CD4-positive, alpha-beta T cell treated with Interleukin-4 for 4 hours (primary cell): ENCODE results near the gene RABEPK.
A peak's percentile ranks its signal among the peaks of the same experiment; 100 is the strongest.
"Not testable (repeated sequence)": the region's sequence is repeated elsewhere in the genome, so short reads cannot be mapped to it uniquely, and the experiment has no call there.

ENCODE experiments used
- DNase-seq: peaks from one replicate; pipeline ENCODE4 v3.0.0-alpha.2; 2020

Gene RABEPK

GRCh38 chr9:125200216-125201047 lies at the start of gene RABEPK:
Gene RABEPK (plus strand): TSS chr9:125200542. CDS start chr9:125203014, 2,472 bp downstream.
- DNase-seq: peak; percentile 81

- no peak for DNase-seq
Measured at GRCh38 chr9:125151730-125152129, 48.6 kb upstream of the RABEPK start.

GRCh38 chr9:125153712-125154367 lies 46.5 kb upstream of the RABEPK start:
- no peak for DNase-seq

GRCh38 chr9:125156551-125156950 lies 43.8 kb upstream of the RABEPK start:
- no peak for DNase-seq

GRCh38 chr9:125160750-125161149 lies 39.6 kb upstream of the RABEPK start:
- DNase-seq: no peak

GRCh38 chr9:125161284-125161918 lies 38.9 kb upstream of the RABEPK start:
- DNase-seq: no peak

GRCh38 chr9:125162891-125163290 lies 37.5 kb upstream of the RABEPK start:
- DNase-seq: not testable (repeated sequence)

- DNase-seq: no peak
Measured at GRCh38 chr9:125166762-125167161, 33.6 kb upstream of the RABEPK start.

GRCh38 chr9:125169895-125170294 lies 30.4 kb upstream of the RABEPK start:
- DNase-seq: no peak

- no peak for DNase-seq
Measured at GRCh38 chr9:125172031-125172755, 28.1 kb upstream of the RABEPK start.

- no peak for DNase-seq
Measured at GRCh38 chr9:125176636-125177035, 23.7 kb upstream of the RABEPK start.

GRCh38 chr9:125177888-125178287 lies 22.5 kb upstream of the RABEPK start:
- no peak for DNase-seq

- not testable (repeated sequence) for DNase-seq
Measured at GRCh38 chr9:125179776-125180175, 20.6 kb upstream of the RABEPK start.

- no peak for DNase-seq
Measured at GRCh38 chr9:125180876-125181275, 19.5 kb upstream of the RABEPK start.

GRCh38 chr9:125181756-125182155 lies 18.6 kb upstream of the RABEPK start:
- DNase-seq: not testable (repeated sequence)

GRCh38 chr9:125183054-125183453 lies 17.3 kb upstream of the RABEPK start:
- DNase-seq: no peak

GRCh38 chr9:125183561-125183960 lies 16.8 kb upstream of the RABEPK start:
- no peak for DNase-seq

GRCh38 chr9:125189011-125189360 lies 11.4 kb upstream of the RABEPK start:
- DNase-seq: peak; percentile 11

- DNase-seq: peak; percentile 95
Measured at GRCh38 chr9:125189361-125190289, 10.7 kb upstream of the RABEPK start, which contains the start of gene PPP6C. Gene PPP6C (minus strand): TSS chr9:125189803. CDS start chr9:125189718, 85 bp downstream.

- DNase-seq: no peak
Measured at GRCh38 chr9:125190361-125190801, 10.0 kb upstream of the RABEPK start.

- not testable (repeated sequence) for DNase-seq
Measured at GRCh38 chr9:125194466-125194865, 5.9 kb upstream of the RABEPK start.

GRCh38 chr9:125195591-125195990 lies 4.8 kb upstream of the RABEPK start:
- DNase-seq: not testable (repeated sequence)
